Measurements from ENCODE around the gene ECE1. TPM values are rescaled to one million over a fixed set of nuclear protein-coding genes. Genes with fewer than 3 reads are reported as not detected.

The ECE1 gene
- total and polyA plus RNA-seq, 9 donors = 18.0 to 40.0 (median 33.0) TPM

DNA sequence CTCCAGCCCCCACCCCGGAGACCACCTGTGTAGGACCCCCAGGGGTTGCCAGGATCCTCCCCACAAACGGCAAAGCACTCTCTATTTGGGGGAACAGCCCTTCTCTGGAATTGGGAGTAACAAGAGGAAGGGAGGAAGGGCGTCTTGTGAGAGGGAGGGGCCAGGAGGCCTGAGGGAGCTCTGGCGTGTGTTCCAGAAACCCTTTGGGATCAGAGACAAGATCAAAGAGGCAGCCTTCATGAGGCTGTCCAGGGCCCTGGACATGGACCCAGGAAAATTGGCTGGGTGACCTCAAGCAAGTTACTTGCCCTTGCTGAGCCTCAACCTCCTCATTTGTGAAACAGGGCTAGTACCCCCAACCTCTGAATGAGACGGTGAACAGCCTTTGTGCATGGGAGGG lies 18.1 kb upstream of the ECE1 start:
- no peak overlapping the region for H3K27ac ChIP-seq (ENCODE audit: low read length)
- no peaks in the 10 kb centered on the region for H3K27me3 ChIP-seq (ENCODE audit: control insufficient read depth, insufficient read depth, low read length)
- H3K4me1 ChIP-seq (ENCODE audit: control insufficient read depth, insufficient read depth, low read length) = peaks cover 24% of the 10 kb centered on the region
- 14% methylated on average over 1 of the region's 5 CpGs for WGBS (ENCODE audit: insufficient coverage)
- no peak for DNase-seq
- H3K4me3 ChIP-seq (ENCODE audit: low read length) = no peak overlapping the region
- peaks cover 3% of the 10 kb centered on the region for H3K9me3 ChIP-seq (replicated peaks; ENCODE audit: control insufficient read depth, low read depth, low read length)
- H3K36me3 ChIP-seq (ENCODE audit: control insufficient read depth, insufficient read depth, low read length) = no peaks in the 10 kb centered on the region

DNA sequence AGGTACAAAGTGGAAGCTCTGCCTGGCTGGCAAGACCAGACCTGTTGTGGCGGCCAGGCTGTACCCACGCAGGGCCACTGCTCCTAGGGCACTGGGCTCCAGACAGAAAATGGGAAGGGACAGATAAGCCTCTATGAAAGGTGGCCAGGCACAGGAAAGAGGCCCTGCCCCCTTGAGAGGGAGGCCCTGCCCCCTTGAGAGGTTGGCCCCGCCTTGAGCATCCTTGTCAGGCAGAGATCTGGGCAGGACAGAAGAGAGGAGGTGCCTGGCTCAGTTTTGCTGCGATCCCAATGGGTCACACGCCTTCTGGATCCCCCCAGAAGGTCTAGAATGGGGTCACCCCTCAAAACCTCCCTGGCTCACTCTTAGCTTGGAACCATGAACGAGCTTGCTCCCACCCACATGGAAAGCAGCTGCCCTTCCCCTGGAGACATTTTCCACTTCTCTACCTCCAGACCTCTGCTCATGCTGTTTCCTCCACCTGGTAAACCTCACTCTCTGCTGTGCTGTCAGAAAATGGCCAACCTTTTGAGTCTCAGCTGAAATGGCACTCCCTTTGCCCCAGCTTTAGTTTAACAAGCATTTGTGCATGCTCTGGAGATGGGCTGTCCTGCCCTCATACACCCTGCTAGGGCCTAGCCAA lies 17.5 kb upstream of the ECE1 start:
- Histone ChIP-seq H3K4me1 (ENCODE audit: control insufficient read depth, insufficient read depth, low read length) (peaks cover 25% of the 10 kb centered on the region), H3K9me3 (replicated peaks; ENCODE audit: control insufficient read depth, low read depth, low read length) (peaks cover 3% of the 10 kb centered on the region), H3K27ac (ENCODE audit: low read length) (no peak overlapping the region), H3K27me3 (ENCODE audit: control insufficient read depth, insufficient read depth, low read length) (no peaks in the 10 kb centered on the region), H3K4me3 (ENCODE audit: low read length) (no peak overlapping the region), H3K36me3 (ENCODE audit: control insufficient read depth, insufficient read depth, low read length) (no peaks in the 10 kb centered on the region)
- no peak for DNase-seq
- WGBS (ENCODE audit: insufficient coverage) = 68% methylated on average over 6 of the region's 6 CpGs

DNA sequence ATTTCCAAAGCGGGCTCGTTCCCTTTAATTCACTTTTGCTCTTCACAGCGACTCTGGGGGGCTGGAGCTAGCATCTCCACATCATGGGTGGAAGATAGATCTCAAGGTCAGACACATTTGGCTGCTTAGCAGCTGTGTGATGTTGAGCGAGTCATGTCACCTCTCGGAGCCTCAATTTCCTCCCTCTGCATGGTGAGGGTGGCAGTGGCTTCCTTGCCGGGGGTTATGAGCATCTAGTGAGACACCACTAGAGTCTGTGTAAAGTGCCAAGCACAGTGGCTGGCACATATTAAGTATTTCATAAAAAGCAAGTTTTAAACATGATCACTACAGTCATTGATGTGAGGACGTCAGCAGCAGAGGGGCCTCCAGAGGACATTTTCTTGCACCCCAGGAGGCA lies 16.9 kb upstream of the ECE1 start:
- no peak overlapping the region for H3K27ac ChIP-seq (ENCODE audit: low read length)
- no peak for DNase-seq
- no peaks in the 10 kb centered on the region for H3K36me3 ChIP-seq (ENCODE audit: control insufficient read depth, insufficient read depth, low read length)
- 78% methylated on average over 1 of the region's 7 CpGs for WGBS (ENCODE audit: insufficient coverage)
- peaks cover 31% of the 10 kb centered on the region for H3K4me1 ChIP-seq (ENCODE audit: control insufficient read depth, insufficient read depth, low read length)
- H3K27me3 ChIP-seq (ENCODE audit: control insufficient read depth, insufficient read depth, low read length) = no peaks in the 10 kb centered on the region
- H3K4me3 ChIP-seq (ENCODE audit: low read length) = no peak overlapping the region
- H3K9me3 ChIP-seq (replicated peaks; ENCODE audit: control insufficient read depth, low read depth, low read length) = peaks cover 3% of the 10 kb centered on the region

DNA sequence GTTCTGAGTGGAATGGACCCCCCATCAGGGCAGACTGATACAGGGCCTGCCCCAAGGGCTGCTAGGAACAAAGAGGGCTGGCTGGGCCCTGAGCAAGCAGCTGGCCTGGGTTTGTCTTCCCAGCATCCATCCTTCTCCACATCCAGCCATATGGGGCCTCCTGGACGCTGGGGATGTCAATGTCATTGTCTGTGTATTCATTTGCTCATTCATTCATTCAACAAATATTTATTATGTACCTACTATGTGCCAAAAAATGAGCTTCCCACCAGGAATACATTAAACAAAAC lies 15.6 kb upstream of the ECE1 start:
- no peak overlapping the region for H3K27ac ChIP-seq (ENCODE audit: low read length)
- WGBS (ENCODE audit: insufficient coverage) = no CpG with 5 or more reads among the region's 1 CpG

DNA sequence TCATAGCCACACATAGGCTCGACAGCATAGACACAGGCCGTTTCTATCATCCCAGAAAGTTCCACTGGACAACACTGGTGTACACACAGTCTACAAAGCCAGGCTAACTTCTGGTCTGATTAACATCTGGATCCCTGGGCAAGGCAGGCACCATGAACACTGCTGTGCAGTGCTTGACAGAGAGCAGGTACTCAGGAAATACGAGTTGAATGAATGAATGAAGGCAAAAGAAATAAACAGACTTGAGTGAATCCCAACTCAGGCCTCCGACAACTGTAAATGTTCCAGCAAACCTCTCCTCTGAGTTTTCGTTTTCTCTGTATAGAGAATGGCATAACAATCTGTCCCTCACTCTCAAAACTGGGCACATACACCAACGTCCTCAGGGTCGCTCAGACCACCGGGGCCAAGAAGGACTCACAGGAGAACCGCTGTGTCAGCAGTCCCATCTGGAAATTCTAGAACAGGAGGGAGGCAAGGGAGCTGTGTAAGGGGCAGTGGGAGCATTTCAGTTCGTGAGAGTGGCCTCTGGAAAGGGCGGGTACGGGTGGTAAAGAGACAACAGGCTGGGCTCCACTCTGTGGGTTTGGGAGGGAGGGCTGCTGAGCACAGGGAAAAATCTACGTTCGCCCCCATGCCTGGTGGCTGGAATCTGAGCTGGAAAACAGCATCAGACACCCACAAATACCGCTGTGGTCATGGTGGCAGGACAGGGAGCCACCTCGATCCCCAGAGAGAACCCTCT lies 15.1 kb upstream of the ECE1 start:
- Histone ChIP-seq H3K27ac (ENCODE audit: low read length) (no peak overlapping the region), H3K27me3 (ENCODE audit: control insufficient read depth, insufficient read depth, low read length) (no peaks in the 10 kb centered on the region), H3K36me3 (ENCODE audit: control insufficient read depth, insufficient read depth, low read length) (no peaks in the 10 kb centered on the region), H3K4me3 (ENCODE audit: low read length) (no peak overlapping the region), H3K4me1 (ENCODE audit: control insufficient read depth, insufficient read depth, low read length) (peaks cover 36% of the 10 kb centered on the region), H3K9me3 (replicated peaks; ENCODE audit: control insufficient read depth, low read depth, low read length) (peaks cover 2% of the 10 kb centered on the region)
- DNase-seq = no peak
- 80% methylated on average over 11 of the region's 16 CpGs for WGBS (ENCODE audit: insufficient coverage)

More for the DNA sequence above, 15.6 kb upstream of the ECE1 start:
- Histone ChIP-seq H3K4me3 (ENCODE audit: low read length) (no peak overlapping the region), H3K36me3 (ENCODE audit: control insufficient read depth, insufficient read depth, low read length) (no peaks in the 10 kb centered on the region), H3K27me3 (ENCODE audit: control insufficient read depth, insufficient read depth, low read length) (no peaks in the 10 kb centered on the region), H3K4me1 (ENCODE audit: control insufficient read depth, insufficient read depth, low read length) (peaks cover 36% of the 10 kb centered on the region), H3K9me3 (replicated peaks; ENCODE audit: control insufficient read depth, low read depth, low read length) (peaks cover 3% of the 10 kb centered on the region)
- DNase-seq = no peak

DNA sequence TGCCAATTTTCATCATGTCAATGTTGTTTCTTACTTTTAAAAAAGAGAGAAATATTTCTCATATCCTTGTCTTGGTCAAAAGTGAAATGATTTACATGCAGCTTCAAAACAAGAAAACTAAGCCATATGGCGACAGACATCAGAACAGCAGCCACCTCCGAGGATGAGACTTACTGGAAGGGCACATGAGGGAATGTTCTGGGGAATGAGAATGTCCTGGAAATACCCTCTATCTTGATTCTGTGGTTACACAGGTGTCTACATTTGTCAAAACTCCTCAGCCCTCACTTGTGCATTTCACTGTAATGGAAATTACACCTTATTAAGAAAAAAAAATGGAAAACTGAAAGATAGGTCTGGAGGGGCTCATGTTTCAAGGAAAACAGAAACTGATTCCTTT lies 14.2 kb upstream of the ECE1 start:
- DNase-seq = no peak
- Histone ChIP-seq H3K27me3 (ENCODE audit: control insufficient read depth, insufficient read depth, low read length) (no peaks in the 10 kb centered on the region), H3K27ac (ENCODE audit: low read length) (no peak overlapping the region), H3K9me3 (replicated peaks; ENCODE audit: control insufficient read depth, low read depth, low read length) (no peaks in the 10 kb centered on the region), H3K4me1 (ENCODE audit: control insufficient read depth, insufficient read depth, low read length) (peaks cover 41% of the 10 kb centered on the region), H3K4me3 (ENCODE audit: low read length) (no peak overlapping the region), H3K36me3 (ENCODE audit: control insufficient read depth, insufficient read depth, low read length) (no peaks in the 10 kb centered on the region)
- WGBS (ENCODE audit: insufficient coverage) = no CpG with 5 or more reads among the region's 2 CpGs

DNA sequence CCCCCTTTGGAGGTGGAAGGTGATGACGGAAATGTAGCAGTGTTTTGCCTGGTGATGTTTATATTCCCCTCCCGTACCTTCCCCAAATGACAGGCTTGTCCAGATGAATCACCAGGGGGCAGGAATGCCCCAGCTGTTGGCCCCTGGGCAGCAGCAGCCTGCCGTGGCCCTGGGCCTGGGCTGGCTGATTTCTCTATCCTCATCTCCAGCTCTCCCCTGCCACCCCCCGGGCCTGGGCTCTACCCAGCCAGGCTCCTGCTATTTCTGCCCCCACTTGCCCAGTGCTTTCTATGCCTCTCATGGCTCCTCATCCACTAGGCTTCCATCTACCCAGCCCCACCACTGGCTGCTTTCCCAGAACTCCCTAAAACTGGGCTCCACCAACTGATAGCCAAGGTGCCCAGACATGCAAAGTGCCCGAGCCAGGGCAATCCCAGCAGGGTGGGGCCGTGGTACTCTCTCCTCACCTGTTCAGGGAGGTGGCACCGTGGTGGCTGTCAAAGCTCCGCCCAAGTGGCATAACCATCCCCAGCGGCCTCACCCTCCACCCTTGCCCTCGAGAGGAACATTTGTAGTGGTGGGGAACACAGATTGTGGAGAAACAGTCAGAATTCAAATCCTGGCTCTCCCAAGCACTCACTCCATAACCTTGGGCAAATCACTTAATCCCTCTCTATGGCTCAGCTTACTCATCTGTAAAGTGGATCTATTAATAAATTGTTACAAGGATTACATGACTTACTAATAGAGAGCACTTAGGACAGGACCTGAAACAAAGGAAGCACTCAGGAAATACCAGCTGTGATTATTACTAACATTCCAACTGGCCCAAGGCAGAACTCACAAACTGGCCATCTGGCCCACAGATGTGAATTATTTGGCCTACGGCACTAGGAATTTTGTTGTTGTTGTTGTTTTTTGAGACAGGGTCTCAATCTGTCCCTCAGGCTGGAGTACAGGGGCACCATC lies 12.8 kb upstream of the ECE1 start:
- no peak for DNase-seq
- peaks cover 31% of the 10 kb centered on the region for H3K4me1 ChIP-seq (ENCODE audit: control insufficient read depth, insufficient read depth, low read length)
- no peaks in the 10 kb centered on the region for H3K36me3 ChIP-seq (ENCODE audit: control insufficient read depth, insufficient read depth, low read length)
- WGBS (ENCODE audit: insufficient coverage) = 58% methylated on average over 4 of the region's 11 CpGs
- H3K27ac ChIP-seq (ENCODE audit: low read length) = no peak overlapping the region
- no peaks in the 10 kb centered on the region for H3K27me3 ChIP-seq (ENCODE audit: control insufficient read depth, insufficient read depth, low read length)
- no peak overlapping the region for H3K4me3 ChIP-seq (ENCODE audit: low read length)
- H3K9me3 ChIP-seq (replicated peaks; ENCODE audit: control insufficient read depth, low read depth, low read length) = no peaks in the 10 kb centered on the region

DNA sequence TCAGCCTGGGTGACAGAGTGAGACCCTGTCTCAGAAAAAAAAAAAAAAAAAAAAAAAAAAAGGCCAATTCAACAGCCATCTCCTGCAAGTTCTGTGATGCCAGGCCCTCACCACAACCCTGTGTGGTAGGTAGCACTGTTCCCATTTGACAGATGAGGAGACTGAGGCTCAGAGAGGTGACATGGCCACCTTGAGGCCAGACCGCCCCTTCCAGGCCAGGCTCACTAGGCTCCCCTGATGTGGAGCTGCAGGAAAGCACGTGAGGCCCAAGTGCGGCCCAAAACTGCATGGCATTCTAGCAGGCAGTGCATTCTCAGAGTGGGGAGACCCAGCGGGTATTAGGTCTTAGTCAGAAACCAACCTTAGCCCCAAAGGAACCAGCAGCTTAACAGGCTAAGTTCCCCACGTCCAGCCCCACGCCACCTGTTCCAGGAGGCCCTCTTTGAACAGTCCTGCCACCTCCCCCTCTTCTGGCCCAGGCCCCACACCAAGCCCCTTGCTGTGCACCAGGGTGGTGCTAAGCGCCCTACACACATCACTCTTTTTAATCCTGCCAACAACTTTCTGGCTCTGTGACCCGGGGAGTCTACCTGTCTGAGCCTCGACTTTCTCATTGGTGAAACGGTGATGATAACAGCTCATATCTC lies 11.7 kb upstream of the ECE1 start:
- H3K27ac ChIP-seq (ENCODE audit: low read length) = no peak overlapping the region
- H3K4me1 ChIP-seq (ENCODE audit: control insufficient read depth, insufficient read depth, low read length) = peaks cover 28% of the 10 kb centered on the region

DNA sequence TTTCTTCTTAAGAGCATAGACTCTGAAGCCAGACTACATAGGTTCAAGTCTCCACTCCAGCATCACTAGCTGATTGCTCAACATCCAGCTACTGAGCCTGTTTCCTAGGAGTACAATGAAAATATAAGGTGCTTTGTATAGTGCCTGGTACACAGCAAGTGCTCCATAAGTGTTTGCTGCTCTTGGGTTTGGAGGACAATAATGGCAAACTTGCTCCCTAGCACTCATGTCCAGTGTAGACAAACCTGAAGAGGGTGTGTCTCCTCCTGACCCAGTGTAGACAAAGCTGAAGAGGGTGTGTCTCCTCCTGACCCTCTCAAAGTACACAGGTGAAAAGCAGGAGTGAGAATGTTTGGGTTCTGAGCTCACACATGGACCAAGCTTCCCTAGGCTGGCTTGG lies 10.5 kb upstream of the ECE1 start:
- H3K4me1 ChIP-seq (ENCODE audit: control insufficient read depth, insufficient read depth, low read length) = peaks cover 27% of the 10 kb centered on the region
- no peak overlapping the region for H3K27ac ChIP-seq (ENCODE audit: low read length)
- H3K27me3 ChIP-seq (ENCODE audit: control insufficient read depth, insufficient read depth, low read length) = no peaks in the 10 kb centered on the region

More for the DNA sequence above, 11.7 kb upstream of the ECE1 start:
- WGBS (ENCODE audit: insufficient coverage) = 84% methylated on average over 8 of the region's 10 CpGs
- DNase-seq = no peak
- Histone ChIP-seq H3K27me3 (ENCODE audit: control insufficient read depth, insufficient read depth, low read length) (no peaks in the 10 kb centered on the region), H3K36me3 (ENCODE audit: control insufficient read depth, insufficient read depth, low read length) (no peaks in the 10 kb centered on the region), H3K4me3 (ENCODE audit: low read length) (no peak overlapping the region), H3K9me3 (replicated peaks; ENCODE audit: control insufficient read depth, low read depth, low read length) (no peaks in the 10 kb centered on the region)

More for the DNA sequence above, 10.5 kb upstream of the ECE1 start:
- Histone ChIP-seq H3K9me3 (replicated peaks; ENCODE audit: control insufficient read depth, low read depth, low read length) (no peaks in the 10 kb centered on the region), H3K4me3 (ENCODE audit: low read length) (no peak overlapping the region), H3K36me3 (ENCODE audit: control insufficient read depth, insufficient read depth, low read length) (no peaks in the 10 kb centered on the region)
- DNase-seq = no peak

Measured in muscle of leg (tissue), 11 donors.